Panc1 (cell line): ENCODE results near the gene ENHO. TPM values are rescaled to one million over a fixed set of nuclear protein-coding genes. Genes with fewer than 3 reads are reported as not detected.

Experiments
- ATAC-seq: fragments of 200-7000 bp; cut with Tn5 transposase; 2 replicates; pipeline ENCODE4 v1.9.1; 2020; ENCODE audit warnings: mild to moderate bottlenecking, moderate library complexity
- BruUV-seq: library from RNA; stranded (reverse); fragments of 400-500 nt; replicated peaks from 2 replicates; lab custom pipeline; 2021; lab: Mats Ljungman, UMichigan
- CTCF ChIA-PET: fragments of 300-600 bp; sonication (Branson Sonifier 250); formaldehyde crosslinking; loops from one replicate; lab custom pipeline; 2022; ENCODE audit warnings: antibody characterized with exemption; lab: Charles Lee
- POLR2A ChIA-PET: fragments of 300-600 bp; sonication (Branson Sonifier 250); formaldehyde crosslinking; loops from one replicate; lab custom pipeline; 2022; ENCODE audit warnings: antibody characterized with exemption; lab: Charles Lee
- DNase-seq: peaks from one replicate; pipeline ENCODE4 v3.0.0-alpha.2; 2010; ENCODE audit warnings: low read depth, low spot score
- H3K27ac ChIP-seq: 2 replicates; pipeline ENCODE4 v1.5.1; 2011; ENCODE audit warnings: mild to moderate bottlenecking, low read length, inconsistent platforms
- H3K27me3 ChIP-seq: fragments of 200-500 bp; sonication (Bioruptor generic); 2 replicates; pipeline ENCODE4 v1.6.0; 2014; ENCODE audit warnings: low read length, inconsistent platforms; ENCODE audit not compliant: control insufficient read depth, insufficient read depth
- H3K36me3 ChIP-seq: fragments of 200-500 bp; sonication (Bioruptor generic); 2 replicates; pipeline ENCODE4 v1.5.1; 2014; ENCODE audit warnings: inconsistent platforms, mild to moderate bottlenecking, low read length, moderate library complexity; ENCODE audit not compliant: control insufficient read depth, insufficient read depth
- H3K4me1 ChIP-seq: 2 replicates; pipeline ENCODE4 v1.5.1; 2011; ENCODE audit warnings: inconsistent platforms, mild to moderate bottlenecking, low read length, moderate library complexity; ENCODE audit not compliant: control insufficient read depth, insufficient read depth
- H3K4me3 ChIP-seq, 2 experiments: 2 replicates each; pipeline ENCODE4 v1.5.1; 2011 to 2012; ENCODE audit warnings: low read depth in 2 of 2, low read length in 2 of 2, mild to moderate bottlenecking in 2 of 2, inconsistent platforms in 1 of 2, moderate library complexity in 1 of 2
- H3K9me3 ChIP-seq: fragments of 200-500 bp; sonication (Bioruptor generic); 2 replicates; pipeline ENCODE4 v1.5.1; 2014; ENCODE audit warnings: low read depth, mild to moderate bottlenecking, inconsistent platforms, low read length, moderate library complexity; ENCODE audit not compliant: control insufficient read depth, insufficient read depth
- CTCF ChIP-seq: fragments of 450-650 bp; IDR thresholded peaks from 2 replicates; pipeline ENCODE4 v1.5.1; 2017; ENCODE audit warnings: mild to moderate bottlenecking
- POLR2AphosphoS5 ChIP-seq: IDR thresholded peaks from 2 replicates; pipeline ENCODE4 v1.6.1; 2012; ENCODE audit warnings: mild to moderate bottlenecking, low read depth, low read length, moderate library complexity
- SIN3A ChIP-seq: IDR thresholded peaks from 2 replicates; pipeline ENCODE4 v1.6.1; 2012; ENCODE audit warnings: low read depth, mild to moderate bottlenecking, low read length, moderate library complexity, borderline replicate concordance; ENCODE audit not compliant: insufficient read depth
- TCF7L2 ChIP-seq: IDR thresholded peaks from 2 replicates; pipeline ENCODE4 v1.6.1; 2011; ENCODE audit warnings: mild to moderate bottlenecking, low read depth, low read length, inconsistent platforms
- in situ Hi-C: cut with HindIII; loops from 2 replicates; pipeline ENCODE4 v1.10.0; 2016; ENCODE audit warnings: low sequenced_read_pairs, low pct_unique_long_range_greater_than_20kb
- intact Hi-C: fragments of 100-400 bp; cut with micrococcal nuclease; formaldehyde crosslinking; loops from one replicate; pipeline ENCODE4 v1.10.0; 2022; ENCODE audit not compliant: unreplicated experiment
- total RNA-seq: library from RNA; stranded (reverse); gene quantifications from one replicate; pipeline ENCODE4 v1.2.1, GENCODE V29; 2021; ENCODE audit not compliant: unreplicated experiment

The ENHO gene
- total RNA-seq, 1 experiment from 2014 or later = 7.2 TPM

DNA sequence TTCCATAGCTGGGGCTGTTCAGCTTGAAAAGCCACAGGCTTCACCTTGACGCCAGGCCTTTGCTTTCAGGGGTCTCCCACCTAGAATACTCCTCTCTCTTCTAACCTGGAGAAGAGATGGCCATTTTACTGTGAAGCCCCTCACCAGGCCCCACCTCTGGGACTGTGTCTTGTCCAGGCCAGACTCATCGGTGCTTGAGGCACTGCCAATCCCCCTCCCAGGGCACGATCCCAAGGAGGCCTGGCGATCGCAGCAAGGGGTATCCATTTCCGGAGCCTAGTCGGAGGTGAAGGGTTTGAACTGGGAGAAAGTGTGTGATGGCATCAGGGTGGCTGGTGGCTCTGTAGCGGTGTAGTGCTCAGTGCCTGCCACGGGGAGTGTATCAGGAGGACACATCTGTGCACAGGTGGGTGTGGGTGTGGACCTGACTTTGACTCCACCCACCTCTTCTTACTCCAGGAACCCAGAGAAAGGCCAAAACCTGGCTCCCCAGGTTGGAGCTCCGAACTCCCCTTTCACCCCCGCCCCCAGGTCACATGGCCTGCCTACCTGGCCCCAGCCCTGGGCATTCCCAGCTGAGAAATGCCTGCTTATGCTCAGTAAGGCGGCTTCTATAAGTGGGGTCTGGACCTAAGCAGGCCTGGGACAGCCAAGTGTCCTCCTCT, 27.4 kb upstream of the ENHO start (continued):
- TF ChIP-seq POLR2AphosphoS5 = no peak

DNA sequence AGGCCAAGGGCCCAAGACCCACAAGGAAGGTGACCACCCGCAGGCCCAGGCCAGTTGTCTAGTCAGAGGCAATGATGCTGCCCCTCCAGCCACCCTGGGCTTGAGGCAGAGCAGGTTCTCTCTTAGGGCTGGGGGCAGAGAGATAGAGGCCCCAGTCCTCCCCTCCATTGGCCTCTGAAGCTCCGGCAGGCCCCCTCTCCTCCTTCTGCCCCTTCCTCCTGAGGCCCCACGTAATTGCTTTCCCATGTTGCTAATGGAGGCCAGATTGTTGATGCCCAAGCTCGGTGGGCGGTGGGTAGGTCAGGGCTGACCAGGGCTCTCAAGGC, 26.6 kb upstream of the ENHO start:
- Histone ChIP-seq H3K9me3 (no peaks in the 10 kb centered on the region), H3K4me3 (no peak overlapping the region), H3K36me3 (no peaks in the 10 kb centered on the region), H3K27ac (no peak overlapping the region), H3K4me1 (no peaks in the 10 kb centered on the region), H3K27me3 (no peaks in the 10 kb centered on the region)
- ChIA-PET POLR2A (no interaction called here), CTCF (interaction anchor here (1.9 kb wide), 1 partner anchor 42 kb away, joined by 5 read pairs; no protein-coding TSS in a partner anchor)
- in situ Hi-C loops (no loop called here), intact Hi-C loops (loop anchor here (5.0 kb wide), 1 partner anchor 147 kb away; no protein-coding TSS in a partner anchor)
- no peak for ATAC-seq
- BruUV-seq = no TSS peak
- TF ChIP-seq POLR2AphosphoS5 = no peak
- TF ChIP-seq SIN3A = no peak
- DNase-seq = no peak

GRCh38 chr9:34547960-34548611, 25.3 kb upstream of the ENHO start:
- no peaks in the 10 kb centered on the region for H3K36me3 ChIP-seq
- CTCF ChIA-PET = interaction anchor here (0.5 to 1.3 kb wide), 14 partner anchors 25 to 492 kb away, joined by 3 to 24 read pairs (median 4); partner anchors contain the start of gene ENHO
- no peak overlapping the region for H3K4me3 ChIP-seq
- no peaks in the 10 kb centered on the region for H3K4me1 ChIP-seq
- no peaks in the 10 kb centered on the region for H3K9me3 ChIP-seq
- POLR2A ChIA-PET = interaction anchor here (0.7 kb wide), 1 partner anchor 40 kb away, joined by 5 read pairs; no protein-coding TSS in a partner anchor
- DNase-seq = no peak
- BruUV-seq = no TSS peak
- in situ Hi-C loops (no loop called here), intact Hi-C loops (loop anchor here (1.0 to 5.0 kb wide), 3 partner anchors 43 to 146 kb away; no protein-coding TSS in a partner anchor)
- no peak overlapping the region for H3K27ac ChIP-seq
- peak; percentile 91 for ATAC-seq
- TF ChIP-seq SIN3A (no peak), CTCF (no peak), TCF7L2 (no peak), POLR2AphosphoS5 (no peak)
- 0 out of 2 replicates have a peak, but pooled peaks cover 2% of the 10 kb centered on the region for H3K27me3 ChIP-seq
